H1 (cell line): ENCODE results near the gene IRAK1BP1. TPM values are rescaled to one million over a fixed set of nuclear protein-coding genes. Genes with fewer than 3 reads are reported as not detected.

Experiments used
- CTCF ChIA-PET: fragments of 300-600 bp; sonication (Branson Sonifier 250); formaldehyde crosslinking; loops from one replicate; lab custom pipeline; 2021; ENCODE audit not compliant: partially characterized antibody; lab: Charles Lee
- POLR2A ChIA-PET: fragments of 300-600 bp; sonication (Branson Sonifier 250); formaldehyde crosslinking; loops from one replicate; lab custom pipeline; 2021; ENCODE audit warnings: inconsistent platforms; ENCODE audit not compliant: partially characterized antibody; lab: Charles Lee
- DNase-seq, 2 experiments: peaks; one replicate each; pipeline versions ENCODE4 v3.0.0 to v3.0.0-alpha.2; 2010 to 2022; ENCODE audit warnings: low spot score in 2 of 2, low read depth in 1 of 2, mixed read lengths in 1 of 2
- FAIRE-seq: peaks from 2 replicates; lab custom pipeline; 2011; peaks lifted over from hg19 to GRCh38; lab: Jason Lieb, UNC
- H2AFZ ChIP-seq: 2 replicates; pipeline ENCODE4 v1.8.1; 2012; ENCODE audit warnings: low read length, inconsistent platforms
- H2AK5ac ChIP-seq: 2 replicates; pipeline ENCODE4 v1.6.1; 2013; ENCODE audit warnings: low read depth, low read length
- H2BK120ac ChIP-seq: replicated peaks from 2 replicates; pipeline ENCODE3; 2013; ENCODE audit warnings: low read depth, low read length, inconsistent platforms
- H2BK12ac ChIP-seq: 2 replicates; pipeline ENCODE4 v1.6.1; 2013; ENCODE audit warnings: low read depth, low read length
- H2BK15ac ChIP-seq: 2 replicates; pipeline ENCODE4 v1.6.1; 2013; ENCODE audit warnings: low read length
- H2BK20ac ChIP-seq: 2 replicates; pipeline ENCODE4 v1.6.1; 2013; ENCODE audit warnings: low read length
- H2BK5ac ChIP-seq: 2 replicates; pipeline ENCODE4 v1.6.1; 2013; ENCODE audit warnings: low read depth, low read length
- H3K14ac ChIP-seq: 2 replicates; pipeline ENCODE4 v1.6.1; 2013; ENCODE audit warnings: inconsistent platforms; ENCODE audit not compliant: insufficient read length
- H3K18ac ChIP-seq: 2 replicates; pipeline ENCODE4 v1.6.1; 2013; ENCODE audit warnings: low read length; ENCODE audit errors: extremely low read depth
- H3K23ac ChIP-seq: 2 replicates; pipeline ENCODE4 v1.6.1; 2013; ENCODE audit warnings: inconsistent platforms; ENCODE audit not compliant: insufficient read length
- H3K23me2 ChIP-seq: 2 replicates; pipeline ENCODE4 v1.6.1; 2013; ENCODE audit warnings: low read depth, low read length
- H3K27ac ChIP-seq: 2 replicates; pipeline ENCODE4 v1.6.1; 2011; ENCODE audit warnings: low read depth, low read length, inconsistent platforms
- H3K27me3 ChIP-seq, 4 experiments: replicated peaks in 1 of 4; 1 replicate in 1 of 4; 2 replicates in 3 of 4; pipeline versions ENCODE4 v1.6.1 to v1.8.1; 2011 to 2013; ENCODE audit warnings: low read length in 3 of 4, mild to moderate bottlenecking in 3 of 4, inconsistent platforms in 2 of 4, mixed read lengths in 2 of 4, moderate library complexity in 1 of 4; ENCODE audit not compliant: control insufficient read depth in 3 of 4, insufficient read depth in 3 of 4; ENCODE audit errors: extremely low read depth in 1 of 4
- H3K36me3 ChIP-seq, 4 experiments: 2 replicates each; pipeline versions ENCODE4 v1.6.1 to v1.8.1; 2011 to 2013; ENCODE audit warnings: mild to moderate bottlenecking in 4 of 4, low read length in 3 of 4, moderate library complexity in 2 of 4, control low read depth in 1 of 4, inconsistent platforms in 1 of 4; ENCODE audit not compliant: insufficient read depth in 4 of 4, control insufficient read depth in 2 of 4
- H3K4ac ChIP-seq: replicated peaks from 2 replicates; pipeline ENCODE3; 2013; ENCODE audit warnings: low read length, low read depth, mixed read lengths, inconsistent platforms; ENCODE audit not compliant: insufficient read length
- H3K4me1 ChIP-seq, 4 experiments: replicated peaks in 1 of 4; 1 replicate in 1 of 4; 2 replicates in 3 of 4; pipeline versions ENCODE4 v1.6.1 to v1.8.1; 2011 to 2013; ENCODE audit warnings: low read length in 3 of 4, inconsistent platforms in 2 of 4, mixed read lengths in 1 of 4; ENCODE audit not compliant: insufficient read depth in 4 of 4, control insufficient read depth in 3 of 4
- H3K4me2 ChIP-seq, 2 experiments: 2 replicates each; pipeline versions ENCODE4 v1.6.1 to v1.8.1; 2011 to 2013; ENCODE audit warnings: low read depth in 2 of 2, low read length in 2 of 2, control low read depth in 1 of 2, inconsistent platforms in 1 of 2, mild to moderate bottlenecking in 1 of 2; ENCODE audit not compliant: insufficient read depth in 1 of 2
- H3K4me3 ChIP-seq, 4 experiments: fragments of 200-600, 300-600 bp in 1 of 4; sonication (generic), shearing (Covaris generic), sonication (Bioruptor Twin) in 1 of 4; 2 replicates each; pipeline versions ENCODE4 v1.5.1 to v1.8.1; 2011 to 2016; ENCODE audit warnings: low read length in 4 of 4, low read depth in 3 of 4, control low read depth in 2 of 4, inconsistent platforms in 2 of 4, mild to moderate bottlenecking in 2 of 4, mixed read lengths in 1 of 4, moderate library complexity in 1 of 4; ENCODE audit not compliant: insufficient read depth in 2 of 4; ENCODE audit errors: extremely low read depth in 1 of 4
- H3K56ac ChIP-seq: replicated peaks from 2 replicates; pipeline ENCODE3; 2013; ENCODE audit warnings: low read depth, mild to moderate bottlenecking, mixed read lengths, low read length, inconsistent platforms; ENCODE audit not compliant: insufficient read length
- H3K79me1 ChIP-seq: 2 replicates; pipeline ENCODE4 v1.6.1; 2013; ENCODE audit warnings: low read depth, low read length, control low read depth
- H3K79me2 ChIP-seq, 2 experiments: 2 replicates each; pipeline versions ENCODE4 v1.6.1 to v1.8.1; 2012 to 2013; ENCODE audit warnings: low read length in 2 of 2, mild to moderate bottlenecking in 2 of 2, inconsistent platforms in 1 of 2; ENCODE audit not compliant: insufficient read depth in 2 of 2, control insufficient read depth in 1 of 2
- H3K9ac ChIP-seq, 4 experiments: replicated peaks in 1 of 4; 1 replicate in 1 of 4; 2 replicates in 3 of 4; pipeline versions ENCODE4 v1.6.1 to v1.8.1; 2011 to 2013; ENCODE audit warnings: low read depth in 3 of 4, low read length in 3 of 4, control low read depth in 2 of 4, mild to moderate bottlenecking in 2 of 4, moderate library complexity in 2 of 4, inconsistent platforms in 1 of 4; ENCODE audit errors: extremely low read depth in 1 of 4
- H3K9me3 ChIP-seq, 2 experiments: 2 replicates each; pipeline versions ENCODE4 v1.6.1 to v1.8.1; 2012 to 2013; ENCODE audit warnings: mild to moderate bottlenecking in 2 of 2, moderate library complexity in 2 of 2, control low read depth in 1 of 2, inconsistent platforms in 1 of 2, low read depth in 1 of 2, low read length in 1 of 2, mixed read lengths in 1 of 2; ENCODE audit not compliant: insufficient read depth in 2 of 2
- H4K20me1 ChIP-seq, 2 experiments: replicated peaks in 1 of 2; 2 replicates each; pipeline versions ENCODE3 to v1.8.1; 2011 to 2013; ENCODE audit warnings: inconsistent platforms in 2 of 2, low read length in 2 of 2, mild to moderate bottlenecking in 1 of 2; ENCODE audit not compliant: insufficient read depth in 2 of 2, control insufficient read depth in 1 of 2
- H4K5ac ChIP-seq: 2 replicates; pipeline ENCODE4 v1.6.1; 2013; ENCODE audit warnings: low read length, low read depth, mixed read lengths, inconsistent platforms; ENCODE audit not compliant: insufficient read length
- H4K8ac ChIP-seq: 2 replicates; pipeline ENCODE4 v1.8.0; 2013; ENCODE audit warnings: mild to moderate bottlenecking, moderate library complexity, low read length, inconsistent platforms; ENCODE audit not compliant: insufficient read depth; ENCODE audit errors: extremely low read depth
- H4K91ac ChIP-seq: replicated peaks from 2 replicates; pipeline ENCODE3; 2013; ENCODE audit warnings: low read length, mixed read lengths, inconsistent platforms; ENCODE audit not compliant: insufficient read length
- ATF3 ChIP-seq: IDR thresholded peaks from 2 replicates; pipeline ENCODE4 v1.6.1; 2011; ENCODE audit warnings: low read depth, mild to moderate bottlenecking, low read length; ENCODE audit not compliant: insufficient read depth
- CBX8 ChIP-seq: fragments of 300-800, 300-1000 bp; sonication (generic); IDR thresholded peaks from 2 replicates; pipeline ENCODE4 v1.7.1; 2016; ENCODE audit warnings: low read depth, low read length, borderline replicate concordance
- CEBPB ChIP-seq: IDR thresholded peaks from 2 replicates; pipeline ENCODE4 v1.6.1; 2012; ENCODE audit warnings: low read depth, low read length
- POU5F1 ChIP-seq: IDR thresholded peaks from 2 replicates; pipeline ENCODE4 v1.6.1; 2011; ENCODE audit warnings: low read depth, mild to moderate bottlenecking, low read length, moderate library complexity
- SUZ12 ChIP-seq: fragments of 200-600 bp; sonication (generic); IDR thresholded peaks from 2 replicates; pipeline ENCODE4 v1.6.1; 2012; ENCODE audit warnings: mild to moderate bottlenecking, inconsistent platforms, low read length, moderate library complexity, mixed read lengths
- YY1 ChIP-seq: IDR thresholded peaks from 2 replicates; pipeline ENCODE4 v1.6.1; 2011; ENCODE audit warnings: low read depth, mild to moderate bottlenecking, low read length
- WGBS, 2 experiments: shearing (Covaris generic) in 1 of 2; methylation state at CpG; one replicate each; pipeline versions ENCODE4 v1.1.6 to v1.1.7; 2013 to 2015; ENCODE audit warnings: low lambda C conversion rate in 2 of 2, mixed read lengths in 2 of 2, inconsistent platforms in 1 of 2, low coverage in 1 of 2, missing lambda C conversion rate in 1 of 2; ENCODE audit not compliant: insufficient replicate concordance in 2 of 2, insufficient coverage in 1 of 2, insufficient read length in 1 of 2; ENCODE audit errors: extremely low coverage in 1 of 2, missing lambda C conversion rate in 1 of 2; 5-methylcytosine and 5-hydroxymethylcytosine counted together
- polyA plus RNA-seq, 7 experiments: library from polyadenylated mRNA; depleted of rRNA in 3 of 7; stranded (reverse) in 5 of 7; unstranded in 2 of 7; fragments of >200 nt in 5 of 7; fragments of 200-250 nt in 2 of 7; gene quantifications; 1 replicate in 5 of 7; 2 replicates in 1 of 7; 4 replicates in 1 of 7; pipeline versions ENCODE4 v1.2.1 to v1.2.3, GENCODE V29; 2011 to 2013; ENCODE audit warnings: missing spikeins in 2 of 7, mixed read lengths in 2 of 7
- total RNA-seq: library from RNA; stranded (reverse); fragmentation: NEBNext Ultra II Directional; extraction: Animal tissue kit (Norgen Biotek cat#: 25700); gene quantifications from 2 replicates; pipeline ENCODE4 v1.2.1, GENCODE V29; 2021

IRAK1BP1 gene
- total and polyA plus RNA-seq, 2 of the 8 experiments (the other 6 are each of a cell fraction or from before 2014, with no cell fraction given), result 3.7 to 4.7 TPM

GRCh38 chr6:78883651-78884050, 16.3 kb downstream of the IRAK1BP1 start:
- Histone ChIP-seq H4K91ac (no peak overlapping the region), H2BK5ac (no peak overlapping the region), H2BK15ac (no peak overlapping the region), H3K4me1 (no peaks in the 10 kb centered on the region), H2BK20ac (no peak overlapping the region), H3K9me3 (peaks cover 0 to 5% of the 10 kb centered on the region in 2 experiments; a peak in 1 of 4 replicates), H2AK5ac (no peak overlapping the region), H2BK12ac (no peak overlapping the region), H4K5ac (no peak overlapping the region), H3K36me3 (peaks cover 0 to 4% (median 0%) of the 10 kb centered on the region in 4 experiments; a peak in 1 of 8 replicates), H4K8ac (no peak overlapping the region), H3K27me3 (no peaks in the 10 kb centered on the region), H2AFZ (no peak overlapping the region), H2BK120ac (no peak overlapping the region), H3K23me2 (no peaks in the 10 kb centered on the region), H3K14ac (no peak overlapping the region), H3K4me3 (no peak overlapping the region), H3K56ac (no peak overlapping the region), H4K20me1 (peaks cover 0 to 1% of the 10 kb centered on the region in 2 experiments), H3K4ac (no peak overlapping the region), H3K23ac (no peak overlapping the region), H3K79me1 (no peaks in the 10 kb centered on the region), H3K27ac (no peak overlapping the region), H3K4me2 (no peak overlapping the region), H3K9ac (no peak overlapping the region), H3K79me2 (no peaks in the 10 kb centered on the region), H3K18ac (no peak overlapping the region)
- no peak for FAIRE-seq
- WGBS, 2 experiments, result 98% methylated on average over 5 of the region's 5 CpGs; no CpG with 5 or more reads in 1 of the 2 experiments
- ChIA-PET CTCF (no interaction called here), POLR2A (interaction anchor here (0.8 kb wide), 1 partner anchor 16 kb away, joined by 3 read pairs; the partner anchor contains the start of gene IRAK1BP1)
- no peak for DNase-seq
- TF ChIP-seq CEBPB (no peak), POU5F1 (no peak), ATF3 (no peak), YY1 (no peak), SUZ12 (no peak), CBX8 (no peak)
